CD4-positive, CD25-positive, alpha-beta regulatory T cell (primary cell): ENCODE results near the gene HSPA1B. TPM values are rescaled to one million over a fixed set of nuclear protein-coding genes. Genes with fewer than 3 reads are reported as not detected.
"Not testable (repeated sequence)": the region's sequence is repeated elsewhere in the genome, so short reads cannot be mapped to it uniquely, and the experiment has no call there.

Experiments
- ATAC-seq, 2 donors: fragments of 150-1000 bp; cut with Tn5 transposase; one replicate each; pipeline ENCODE4 v1.10.0; 2021; ENCODE audit warnings: low read depth in 2 of 2, moderate number of reproducible peaks in 2 of 2, moderate library complexity in 1 of 2
- DNase-seq, 3 donors: peaks; one replicate each; pipeline versions ENCODE4 v3.0.0 to v3.0.0-alpha.2; 2012 to 2022; ENCODE audit warnings: mixed read lengths in 1 of 3
- H3K27ac ChIP-seq: one replicate; pipeline ENCODE4 v1.7.0; 2013; ENCODE audit warnings: mild to moderate bottlenecking, low read length; ENCODE audit not compliant: insufficient read depth, poor library complexity, severe bottlenecking
- H3K27me3 ChIP-seq: one replicate; pipeline ENCODE4 v1.7.0; 2013; ENCODE audit warnings: low read length; ENCODE audit not compliant: control insufficient read depth, insufficient read depth
- H3K36me3 ChIP-seq: one replicate; pipeline ENCODE4 v1.7.0; 2013; ENCODE audit warnings: mild to moderate bottlenecking, low read length, moderate library complexity; ENCODE audit not compliant: control insufficient read depth, insufficient read depth
- H3K4me1 ChIP-seq: 2 replicates; pipeline ENCODE4 v1.7.0; 2013; ENCODE audit warnings: mild to moderate bottlenecking, low read length; ENCODE audit not compliant: insufficient read depth, control insufficient read depth, poor library complexity, severe bottlenecking
- H3K4me3 ChIP-seq: one replicate; pipeline ENCODE4 v1.7.0; 2013; ENCODE audit warnings: low read depth, mild to moderate bottlenecking, low read length, moderate library complexity
- H3K9me3 ChIP-seq, 2 experiments: 1 replicate in 1 of 2; 2 replicates in 1 of 2; pipeline ENCODE4 v1.7.0; 2013; ENCODE audit warnings: low read length in 2 of 2, mild to moderate bottlenecking in 1 of 2, moderate library complexity in 1 of 2; ENCODE audit not compliant: control insufficient read depth in 2 of 2
- H3K27ac Mint-ChIP-seq, 3 donors: one replicate each; pipeline ENCODE4 v1.8.0; 2020 to 2022; ENCODE audit warnings: mild to moderate bottlenecking in 3 of 3, mixed read lengths in 3 of 3, moderate library complexity in 2 of 3
- H3K27me3 Mint-ChIP-seq: one replicate; pipeline ENCODE4 v1.8.0; 2022; ENCODE audit warnings: mild to moderate bottlenecking, mixed read lengths
- H3K36me3 Mint-ChIP-seq: one replicate; pipeline ENCODE4 v1.8.0; 2020; ENCODE audit warnings: mixed read lengths
- H3K4me1 Mint-ChIP-seq, 4 donors: one replicate each; pipeline ENCODE4 v1.8.0; 2020 to 2022; ENCODE audit warnings: mixed read lengths in 4 of 4, mild to moderate bottlenecking in 1 of 4
- H3K4me3 Mint-ChIP-seq, 4 donors: one replicate each; pipeline ENCODE4 v1.8.0; 2020 to 2022; ENCODE audit warnings: mild to moderate bottlenecking in 4 of 4, mixed read lengths in 4 of 4, moderate library complexity in 3 of 4
- H3K9me3 Mint-ChIP-seq, 7 donors: one replicate each; pipeline ENCODE4 v1.8.0; 2020 to 2022; ENCODE audit warnings: mixed read lengths in 7 of 7, mild to moderate bottlenecking in 3 of 7, moderate library complexity in 2 of 7
- polyA plus RNA-seq, 4 donors: library from polyadenylated mRNA; unstranded; fragments of 300-500 nt; fragmentation: Illumina TruSeq; gene quantifications; one replicate each; pipeline ENCODE4 v1.2.3, GENCODE V29; 2021
- total RNA-seq: library from RNA; stranded (reverse); gene quantifications from one replicate; pipeline ENCODE4 v1.2.3, GENCODE V29; 2022

Gene HSPA1B
- total and polyA plus RNA-seq, 5 donors from 2014 or later: 2.3 to 27.3 (median 3.1) TPM

DNA sequence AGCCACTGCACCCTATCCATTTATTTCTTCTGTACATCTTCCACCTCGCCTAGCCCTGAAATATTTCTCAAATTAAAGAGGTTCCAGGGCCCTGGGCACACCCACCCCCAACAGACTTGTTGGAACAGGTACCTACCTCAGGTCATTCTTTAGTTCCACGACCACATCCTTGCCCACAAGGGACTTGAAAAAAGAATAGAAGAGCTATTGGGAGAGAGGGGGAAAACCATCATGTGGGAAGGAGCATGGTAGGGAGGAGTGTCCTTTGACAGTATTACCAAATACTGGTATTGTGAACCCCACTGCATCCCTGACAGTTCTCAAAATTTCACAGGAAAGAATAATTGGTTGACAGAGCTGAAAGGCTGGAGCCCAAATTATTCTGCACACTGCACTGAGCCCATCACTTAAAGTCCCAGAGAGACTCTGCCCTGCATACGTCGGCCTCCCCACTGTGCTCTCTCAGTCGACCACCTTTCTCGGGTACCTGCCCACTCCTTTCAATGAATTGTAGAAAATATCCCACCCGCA is 21.5 kb upstream of the HSPA1B start:
- peaks cover 23% of the 10 kb centered on the region for H3K4me1 ChIP-seq
- ATAC-seq: no peak

DNA sequence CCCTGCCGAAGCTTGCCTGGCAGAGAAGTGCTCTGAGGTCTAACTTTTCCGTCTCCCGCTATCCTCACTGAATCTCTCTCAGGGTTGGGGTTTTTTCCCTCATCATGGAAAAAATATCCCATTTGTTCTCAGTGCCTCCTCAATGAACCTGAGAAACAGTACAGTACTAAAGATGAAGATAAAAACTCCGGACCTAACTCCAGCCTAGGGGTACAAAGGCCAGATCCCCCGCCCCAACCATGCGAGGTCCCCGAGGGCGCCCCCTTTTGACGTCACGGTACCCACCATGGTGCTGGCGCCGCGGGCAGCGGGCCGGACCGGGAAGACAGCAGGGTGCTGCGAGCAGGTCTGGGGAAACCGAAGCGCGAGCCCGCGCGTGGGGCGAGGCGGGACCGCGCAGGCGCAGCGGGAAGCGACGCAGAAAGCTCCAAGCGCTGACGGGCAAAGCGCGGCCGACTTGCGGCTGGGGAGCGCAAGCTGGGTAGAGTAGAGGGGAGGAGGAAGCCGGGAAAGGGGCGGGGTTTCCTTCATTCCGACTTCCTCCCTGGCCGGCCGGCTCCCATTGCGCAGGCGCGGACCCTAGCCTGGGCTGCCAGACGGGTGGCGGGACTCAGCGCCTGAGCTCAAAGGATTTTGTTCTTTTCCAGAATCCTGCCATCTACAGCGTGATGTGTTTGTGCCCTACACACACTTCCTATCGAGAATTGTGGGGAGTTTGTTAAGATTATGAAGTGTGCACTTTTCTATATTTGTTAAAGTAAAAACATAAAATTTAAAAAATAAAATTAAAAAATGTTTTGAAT is 20.9 kb upstream of the HSPA1B start, which contains the start of gene LSM2:
TSS of gene LSM2 (minus strand) at position 497 of the 803 bp plus-strand sequence. CDS start at position 288, 209 bp downstream.
- Mint-ChIP-seq H3K27ac (peak within 1 kb of the TSS; percentile 91 to 96 (median 93)), H3K27me3 (no peaks in the 10 kb centered on the region), H3K9me3 (peaks cover 0 to 1% (median 0%) of the 10 kb centered on the region in 7 donors), H3K4me1 (peaks cover 10 to 42% (median 19%) of the 10 kb centered on the region in 4 donors), H3K36me3 (peaks cover 21% of the 10 kb centered on the region), H3K4me3 (peak within 1 kb of the TSS; percentile 89 to 96 (median 93))
- peak within 1 kb of the TSS; percentile 91 for H3K27ac ChIP-seq
- H3K36me3 ChIP-seq: peaks cover 25% of the 10 kb centered on the region
- peaks cover 23% of the 10 kb centered on the region for H3K4me1 ChIP-seq
- DNase-seq: peak; percentile 95 to 97 (median 96)
- H3K4me3 ChIP-seq: peak within 1 kb of the TSS; percentile 87
- peak; percentile 96 to 97 for ATAC-seq
- no peaks in the 10 kb centered on the region for H3K9me3 ChIP-seq
- no peaks in the 10 kb centered on the region for H3K27me3 ChIP-seq

More for the DNA sequence above, 21.5 kb upstream of the HSPA1B start:
- peaks cover 10 to 45% (median 21%) of the 10 kb centered on the region in 4 donors for H3K4me1 Mint-ChIP-seq
- no peak for DNase-seq
- H3K4me3 ChIP-seq: peak overlapping the region; percentile 87
- peaks cover 19% of the 10 kb centered on the region for H3K36me3 ChIP-seq
- H3K36me3 Mint-ChIP-seq: peaks cover 21% of the 10 kb centered on the region
- no peaks in the 10 kb centered on the region for H3K27me3 ChIP-seq
- H3K27ac ChIP-seq: peak overlapping the region; percentile 91
- H3K27ac Mint-ChIP-seq: peak overlapping the region; percentile 91 to 96 (median 93)
- H3K27me3 Mint-ChIP-seq: no peaks in the 10 kb centered on the region
- no peaks in the 10 kb centered on the region for H3K9me3 ChIP-seq
- peaks cover 0 to 1% (median 0%) of the 10 kb centered on the region in 7 donors for H3K9me3 Mint-ChIP-seq
- peak overlapping the region; percentile 89 to 96 (median 93) for H3K4me3 Mint-ChIP-seq

DNA sequence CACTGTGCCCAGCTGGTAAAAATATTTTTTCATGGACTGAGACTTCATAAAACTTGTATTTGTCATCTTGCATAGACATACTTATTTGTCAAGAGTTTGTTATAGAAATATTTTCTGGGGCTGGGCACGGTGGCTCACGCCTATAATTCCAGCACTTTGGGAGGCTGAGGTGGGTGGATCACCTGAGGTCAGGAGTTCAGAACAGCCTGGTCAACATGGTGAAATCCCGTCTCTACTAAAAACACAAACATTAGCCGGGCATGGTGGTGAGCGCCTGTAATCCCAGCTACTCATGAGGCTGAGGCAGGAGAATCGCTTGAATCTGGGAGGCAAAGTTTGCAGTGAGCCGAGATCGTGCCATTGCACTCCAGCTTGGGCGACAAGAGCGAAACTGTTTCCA is 18.9 kb upstream of the HSPA1B start:
- H3K4me1 Mint-ChIP-seq: peaks cover 16 to 51% (median 33%) of the 10 kb centered on the region in 4 donors

DNA sequence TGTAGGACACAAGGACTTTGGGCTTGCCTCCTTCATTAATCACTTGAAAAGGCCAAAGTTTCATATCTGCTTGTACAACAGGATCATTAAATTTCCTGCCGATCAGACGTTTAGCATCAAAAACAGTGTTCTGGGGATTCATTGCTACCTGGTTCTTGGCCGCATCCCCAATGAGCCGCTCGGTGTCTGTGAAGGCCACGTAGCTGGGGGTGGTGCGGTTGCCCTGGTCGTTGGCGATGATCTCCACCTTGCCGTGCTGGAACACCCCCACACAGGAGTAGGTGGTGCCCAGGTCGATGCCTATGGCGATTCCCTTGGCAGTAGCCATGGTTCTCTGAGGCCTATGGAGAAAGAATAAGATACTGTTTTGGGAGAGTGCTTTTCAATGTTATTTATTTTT is 15.9 kb upstream of the HSPA1B start:
- no peak for DNase-seq
- Mint-ChIP-seq H3K4me1 (peaks cover 17 to 43% (median 27%) of the 10 kb centered on the region in 4 donors), H3K27me3 (no peaks in the 10 kb centered on the region), H3K36me3 (peaks cover 16% of the 10 kb centered on the region), H3K27ac (peak overlapping the region; percentile 62 to 92 (median 84)), H3K9me3 (peaks cover 0 to 1% (median 0%) of the 10 kb centered on the region in 7 donors), H3K4me3 (peak overlapping the region in 3 of 4 donors; percentile 46 to 97 (median 85))
- Histone ChIP-seq H3K4me3 (no peak overlapping the region), H3K27ac (no peak overlapping the region), H3K27me3 (no peaks in the 10 kb centered on the region), H3K36me3 (peaks cover 25% of the 10 kb centered on the region), H3K4me1 (peaks cover 27% of the 10 kb centered on the region), H3K9me3 (no peaks in the 10 kb centered on the region)
- no peak for ATAC-seq

More for the DNA sequence above, 18.9 kb upstream of the HSPA1B start:
- H3K36me3 Mint-ChIP-seq: peaks cover 16% of the 10 kb centered on the region
- H3K27ac Mint-ChIP-seq: peak overlapping the region in 2 of 3 donors; percentile 52 to 62
- not testable (repeated sequence) for H3K9me3 ChIP-seq, DNase-seq, ATAC-seq, H3K27me3 Mint-ChIP-seq, H3K27me3 ChIP-seq, H3K9me3 Mint-ChIP-seq, H3K27ac ChIP-seq, H3K4me3 ChIP-seq
- peaks cover 33% of the 10 kb centered on the region for H3K4me1 ChIP-seq
- peaks cover 25% of the 10 kb centered on the region for H3K36me3 ChIP-seq
- peak overlapping the region in 2 of 4 donors; percentile 21 to 52 for H3K4me3 Mint-ChIP-seq

DNA sequence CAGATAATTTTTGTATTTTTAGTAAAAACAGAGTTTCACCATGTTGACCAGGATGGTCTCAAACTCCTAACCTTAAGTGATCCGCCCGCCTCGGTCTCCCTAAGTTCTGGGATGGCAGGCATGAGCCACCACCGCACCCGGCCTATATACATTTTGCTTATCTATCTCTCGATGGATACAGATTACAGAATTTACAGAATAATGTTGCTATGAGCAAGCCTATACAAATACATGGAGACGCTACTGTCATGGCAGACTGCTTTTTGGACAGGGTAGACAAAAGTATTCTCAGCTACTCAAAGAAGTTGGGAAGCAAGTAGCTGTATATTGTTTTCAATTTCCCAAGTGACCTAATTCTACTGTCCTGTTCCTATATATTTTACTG is 14.1 kb upstream of the HSPA1B start:
- Mint-ChIP-seq H3K4me1 (peaks cover 15 to 49% (median 31%) of the 10 kb centered on the region in 4 donors), H3K27ac (peak overlapping the region; percentile 78 to 92 (median 90)), H3K36me3 (peaks cover 20% of the 10 kb centered on the region), H3K9me3 (peaks cover 0 to 1% (median 0%) of the 10 kb centered on the region in 7 donors), H3K4me3 (peak overlapping the region; percentile 85 to 97 (median 94)), H3K27me3 (no peaks in the 10 kb centered on the region)
- ATAC-seq (no peak), DNase-seq (no peak)
- Histone ChIP-seq H3K27ac (peak overlapping the region; percentile 83), H3K9me3 (no peaks in the 10 kb centered on the region), H3K36me3 (peaks cover 25% of the 10 kb centered on the region), H3K4me3 (peak overlapping the region; percentile 34), H3K27me3 (no peaks in the 10 kb centered on the region), H3K4me1 (peaks cover 29% of the 10 kb centered on the region)

DNA sequence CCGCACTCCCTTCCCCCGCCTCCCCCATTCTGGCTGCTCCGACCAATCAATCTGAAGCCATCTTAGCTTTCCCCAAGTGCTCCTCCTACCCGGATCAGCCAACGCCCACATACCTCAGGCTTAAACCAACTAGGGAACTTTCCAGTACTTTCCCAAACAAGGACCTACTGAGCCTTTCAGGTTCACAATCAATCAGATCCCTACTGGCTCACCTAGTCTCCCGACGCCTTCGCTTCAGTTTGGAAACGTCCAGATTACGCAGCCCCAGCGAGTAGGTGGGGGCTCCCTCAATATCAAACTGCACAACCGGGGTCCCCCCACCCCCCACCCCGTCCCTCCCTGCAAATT is 12.9 kb upstream of the HSPA1B start:
- peaks cover 15 to 54% (median 35%) of the 10 kb centered on the region in 4 donors for H3K4me1 Mint-ChIP-seq

DNA sequence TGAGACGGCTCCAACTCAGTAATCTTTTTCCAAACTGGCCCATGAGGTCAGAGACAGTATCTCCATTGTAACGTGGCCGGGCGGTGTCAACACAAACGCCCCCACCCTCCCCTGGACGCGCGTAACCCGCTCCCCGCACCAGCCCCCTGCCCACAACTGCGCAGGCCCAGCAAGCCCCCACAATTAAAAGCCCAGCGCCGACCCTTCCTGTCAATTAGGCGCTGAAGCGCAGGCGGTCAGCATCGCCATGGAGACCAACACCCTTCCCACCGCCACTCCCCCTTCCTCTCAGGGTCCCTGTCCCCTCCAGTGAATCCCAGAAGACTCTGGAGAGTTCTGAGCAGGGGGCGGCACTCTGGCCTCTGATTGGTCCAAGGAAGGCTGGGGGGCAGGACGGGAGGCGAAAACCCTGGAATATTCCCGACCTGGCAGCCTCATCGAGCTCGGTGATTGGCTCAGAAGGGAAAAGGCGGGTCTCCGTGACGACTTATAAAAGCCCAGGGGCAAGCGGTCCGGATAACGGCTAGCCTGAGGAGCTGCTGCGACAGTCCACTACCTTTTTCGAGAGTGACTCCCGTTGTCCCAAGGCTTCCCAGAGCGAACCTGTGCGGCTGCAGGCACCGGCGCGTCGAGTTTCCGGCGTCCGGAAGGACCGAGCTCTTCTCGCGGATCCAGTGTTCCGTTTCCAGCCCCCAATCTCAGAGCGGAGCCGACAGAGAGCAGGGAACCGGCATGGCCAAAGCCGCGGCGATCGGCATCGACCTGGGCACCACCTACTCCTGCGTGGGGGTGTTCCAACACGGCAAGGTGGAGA is 12.3 kb upstream of the HSPA1B start, which contains the start of the genes HSPA1A and HSPA1L:
TSS of gene HSPA1A (plus strand) at position 519 of the 814 bp plus-strand sequence. CDS start at position 733, 214 bp downstream.
TSS of gene HSPA1L (minus strand) at position 259 of the 814 bp plus-strand sequence. CDS start 3,311 bp downstream, outside the sequence.
- Histone ChIP-seq H3K9me3 (no peaks in the 10 kb centered on the region), H3K36me3 (peaks cover 16% of the 10 kb centered on the region), H3K27ac (peak within 1 kb of the TSS; percentile 83), H3K4me3 (peak within 1 kb of the TSS; percentile 94), H3K4me1 (peaks cover 47% of the 10 kb centered on the region), H3K27me3 (no peaks in the 10 kb centered on the region)
- Mint-ChIP-seq H3K4me3 (peak within 1 kb of the TSS; percentile 94 to 98 (median 96)), H3K36me3 (peaks cover 16% of the 10 kb centered on the region), H3K9me3 (no peaks in the 10 kb centered on the region), H3K4me1 (peaks cover 19 to 55% (median 37%) of the 10 kb centered on the region in 4 donors), H3K27me3 (no peaks in the 10 kb centered on the region), H3K27ac (peak within 1 kb of the TSS; percentile 90 to 94 (median 92))
- ATAC-seq (peak; percentile 16 to 29), DNase-seq (peak; percentile 54 to 85 (median 70))

More for the DNA sequence above, 12.9 kb upstream of the HSPA1B start:
- H3K9me3 ChIP-seq: no peaks in the 10 kb centered on the region
- peak; percentile 41 for ATAC-seq
- H3K36me3 ChIP-seq: peaks cover 22% of the 10 kb centered on the region
- peak overlapping the region; percentile 83 for H3K27ac ChIP-seq
- no peaks in the 10 kb centered on the region for H3K27me3 ChIP-seq
- Mint-ChIP-seq H3K27ac (peak overlapping the region; percentile 90 to 94 (median 90)), H3K36me3 (peaks cover 18% of the 10 kb centered on the region), H3K9me3 (peaks cover 0 to 1% (median 0%) of the 10 kb centered on the region in 7 donors), H3K27me3 (no peaks in the 10 kb centered on the region), H3K4me3 (peak overlapping the region; percentile 94 to 98 (median 96))
- peak; percentile 55 to 80 (median 73) for DNase-seq
- peaks cover 41% of the 10 kb centered on the region for H3K4me1 ChIP-seq
- H3K4me3 ChIP-seq: peak overlapping the region; percentile 94
